ENCODE measurements around the gene ZNF454.

ZNF454 gene

GRCh38 chr5:178940569-178941360 is at the start of gene ZNF454:
Gene ZNF454 (plus strand): TSS chr5:178941198. CDS start chr5:178942792, 1,594 bp downstream.
- no peak for DNase-seq

GRCh38 chr5:178895615-178896571 is 45.1 kb upstream of the ZNF454 start, which contains the start of gene ZFP2:
Gene ZFP2 (plus strand): TSS chr5:178895913. CDS start chr5:178931314, 35,401 bp downstream.
- peak; percentile 20 for DNase-seq

GRCh38 chr5:178899289-178899688 is 41.7 kb upstream of the ZNF454 start:
- DNase-seq = no peak

- DNase-seq = no peak
Observed at GRCh38 chr5:178902849-178903248, 38.1 kb upstream of the ZNF454 start.

- DNase-seq = no peak
Observed at GRCh38 chr5:178931846-178932760, 8.9 kb upstream of the ZNF454 start.

GRCh38 chr5:178941361-178941760 is 363 bp downstream of the ZNF454 start:
- DNase-seq = no peak

GRCh38 chr5:178965465-178966055 is 24.6 kb downstream of the ZNF454 start:
- no peak for DNase-seq

- no peak for DNase-seq
Observed at GRCh38 chr5:178981381-178981780, 40.4 kb downstream of the ZNF454 start.

GRCh38 chr5:178982941-178983340 is 41.9 kb downstream of the ZNF454 start:
- no peak for DNase-seq

- DNase-seq = no peak
Observed at GRCh38 chr5:178983728-178984127, 42.7 kb downstream of the ZNF454 start.

- no peak for DNase-seq
Observed at GRCh38 chr5:178984145-178985072, 43.4 kb downstream of the ZNF454 start.

GRCh38 chr5:178986326-178986960 is 45.4 kb downstream of the ZNF454 start:
- DNase-seq = no peak

- DNase-seq = no peak
Observed at GRCh38 chr5:178988436-178989220, 47.6 kb downstream of the ZNF454 start.

GRCh38 chr5:178989311-178989710 is 48.3 kb downstream of the ZNF454 start:
- DNase-seq = no peak

- no peak for DNase-seq
Observed at GRCh38 chr5:178990491-178990890, 49.5 kb downstream of the ZNF454 start.

- no peak for DNase-seq
Observed at GRCh38 chr5:178991190-178992145, 50.5 kb downstream of the ZNF454 start.

GRCh38 chr5:178992291-178992895 is 51.4 kb downstream of the ZNF454 start:
- no peak for DNase-seq

- no peak for DNase-seq
Observed at GRCh38 chr5:178993236-178993765, 52.3 kb downstream of the ZNF454 start.

All from NCI-H1694 treated with DMSO at 0.1 percent for 48 hours (cell line).